ENCODE results near the gene METAP1. TPM values are rescaled to one million over a fixed set of nuclear protein-coding genes. Genes with fewer than 3 reads are reported as not detected.

Gene METAP1
- total RNA-seq, 1 experiment from 2014 or later: 63.5 TPM

DNA sequence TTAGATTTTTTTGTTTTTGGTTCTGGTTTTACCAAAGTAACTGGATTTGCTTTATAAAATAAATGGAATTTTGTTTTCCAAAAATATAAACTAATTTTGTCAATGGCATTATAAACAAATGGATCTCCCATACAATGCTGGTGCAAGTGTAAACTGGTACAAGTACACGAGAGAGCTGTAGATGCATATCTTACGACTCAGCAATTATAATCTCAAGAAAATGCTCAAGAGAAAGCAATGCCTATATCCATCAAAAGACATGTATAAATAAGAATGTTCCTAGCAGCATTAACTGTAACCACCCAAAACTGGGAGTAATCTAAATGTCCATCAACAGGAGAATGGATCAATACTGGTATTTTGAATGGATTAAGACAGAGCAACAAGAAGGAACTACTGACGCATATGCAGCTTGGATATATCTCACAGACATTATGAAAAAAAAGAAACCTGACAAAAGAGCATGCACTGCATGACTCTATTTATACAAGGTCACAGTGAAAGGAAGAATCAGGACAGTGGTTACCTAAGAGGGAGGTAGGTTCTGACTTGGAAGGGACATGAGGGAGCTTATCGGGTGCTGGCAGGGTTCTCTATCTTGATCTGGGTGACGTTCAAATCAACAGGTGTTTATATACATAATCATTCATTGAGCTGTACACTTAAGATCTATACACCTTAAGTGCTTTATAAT is 83.6 kb downstream of the METAP1 start:
- Histone ChIP-seq H3K4ac (ENCODE audit: low read depth, low read length) (no peak overlapping the region), H2AFZ (ENCODE audit: low read length) (no peak overlapping the region), H4K8ac (replicated peaks; ENCODE audit: insufficient read length, low read depth, low read length) (no peak overlapping the region), H2BK15ac (ENCODE audit: low read depth, low read length) (no peak overlapping the region), H2AK5ac (ENCODE audit: insufficient read length, low read length) (no peak overlapping the region), H3K14ac (ENCODE audit: insufficient read depth, low read length) (no peak overlapping the region), H3T11ph (ENCODE audit: low read length) (no peak overlapping the region), H3K4me1 (ENCODE audit: insufficient read depth, low read length) (no peaks in the 10 kb centered on the region), H3K27ac (ENCODE audit: insufficient read length, low read depth, low read length) (no peak overlapping the region), H3K56ac (ENCODE audit: insufficient read length, low read depth, low read length) (no peak overlapping the region), H3K23ac (ENCODE audit: insufficient read length, low read depth, low read length) (no peak overlapping the region), H3K23me2 (ENCODE audit: insufficient read length, low read depth, low read length, poor library complexity, severe bottlenecking) (no peaks in the 10 kb centered on the region), H3K79me1 (ENCODE audit: insufficient read depth, low read depth, low read length, poor library complexity, severe bottlenecking) (peaks cover 3% of the 10 kb centered on the region), H3K79me2 (ENCODE audit: insufficient read depth, low read length) (peaks cover 1% of the 10 kb centered on the region; the same call in 1 of the 2 replicates), H4K5ac (ENCODE audit: insufficient read length, low read depth, low read length) (no peak overlapping the region), H4K91ac (ENCODE audit: insufficient read length, low read depth, low read length) (no peak overlapping the region), H4K20me1 (ENCODE audit: control insufficient read depth, insufficient read depth, insufficient read length) (no peaks in the 10 kb centered on the region), H2BK12ac (ENCODE audit: insufficient read length, low read depth, low read length) (no peak overlapping the region), H3K4me2 (ENCODE audit: insufficient read depth, insufficient read length, low read length) (no peak overlapping the region), H2BK5ac (ENCODE audit: insufficient read length, low read length) (no peak overlapping the region), H2BK120ac (ENCODE audit: low read depth, low read length, poor library complexity, severe bottlenecking) (no peak overlapping the region), H3K9ac (ENCODE audit: extremely low read depth, insufficient read length, low read length) (no peak overlapping the region), H2BK20ac (ENCODE audit: low read depth, low read length, poor library complexity, severe bottlenecking) (no peak overlapping the region), H3K9me3 (ENCODE audit: control insufficient read depth, low read depth, low read length) (no peaks in the 10 kb centered on the region), H3K18ac (ENCODE audit: insufficient read length, low read depth, low read length) (no peak overlapping the region), H3K27me3 (ENCODE audit: insufficient read depth, low read length) (no peaks in the 10 kb centered on the region)
- Mint-ChIP-seq H3K4me1 (no peaks in the 10 kb centered on the region), H3K27me3 (ENCODE audit: low read depth) (no peaks in the 10 kb centered on the region), H3K27ac (peak overlapping the region in 1 of 3 experiments; percentile 52; a peak in 3 of 7 replicates), H3K36me3 (ENCODE audit: insufficient read depth in 1 of 3, low read depth in 3 of 3) (peaks cover 50 to 89% (median 88%) of the 10 kb centered on the region in 3 experiments; a peak in 6 of 7 replicates), H3K9me3 (no peaks in the 10 kb centered on the region), H3K4me3 (no peak overlapping the region)
- TF ChIP-seq, protein P1, sequence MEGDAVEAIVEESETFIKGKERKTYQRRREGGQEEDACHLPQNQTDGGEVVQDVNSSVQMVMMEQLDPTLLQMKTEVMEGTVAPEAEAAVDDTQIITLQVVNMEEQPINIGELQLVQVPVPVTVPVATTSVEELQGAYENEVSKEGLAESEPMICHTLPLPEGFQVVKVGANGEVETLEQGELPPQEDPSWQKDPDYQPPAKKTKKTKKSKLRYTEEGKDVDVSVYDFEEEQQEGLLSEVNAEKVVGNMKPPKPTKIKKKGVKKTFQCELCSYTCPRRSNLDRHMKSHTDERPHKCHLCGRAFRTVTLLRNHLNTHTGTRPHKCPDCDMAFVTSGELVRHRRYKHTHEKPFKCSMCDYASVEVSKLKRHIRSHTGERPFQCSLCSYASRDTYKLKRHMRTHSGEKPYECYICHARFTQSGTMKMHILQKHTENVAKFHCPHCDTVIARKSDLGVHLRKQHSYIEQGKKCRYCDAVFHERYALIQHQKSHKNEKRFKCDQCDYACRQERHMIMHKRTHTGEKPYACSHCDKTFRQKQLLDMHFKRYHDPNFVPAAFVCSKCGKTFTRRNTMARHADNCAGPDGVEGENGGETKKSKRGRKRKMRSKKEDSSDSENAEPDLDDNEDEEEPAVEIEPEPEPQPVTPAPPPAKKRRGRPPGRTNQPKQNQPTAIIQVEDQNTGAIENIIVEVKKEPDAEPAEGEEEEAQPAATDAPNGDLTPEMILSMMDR (conservative IDR thresholded peaks at IDR 0.05): no peak
- DNase-seq: no peak
- no CpG with 5 or more reads among the region's 5 CpGs for WGBS (ENCODE audit: extremely low coverage, insufficient read length, low lambda C conversion rate)
